Ovary (tissue), 9 donors: Measurements from ENCODE around the gene RAP1GAP2. TPM values are rescaled to one million over a fixed set of nuclear protein-coding genes. Genes with fewer than 3 reads are reported as not detected.

Source experiments
- DNase-seq, 5 donors: peaks; one replicate each; pipeline ENCODE4 v3.0.0-alpha.2; 2019 to 2020
- H3K27ac ChIP-seq, 2 donors: fragments of 200-600 bp; one replicate each; pipeline versions ENCODE4 v1.5.1 to v1.8.0; 2019 to 2022
- H3K27me3 ChIP-seq: fragments of 200-600 bp; one replicate; pipeline ENCODE4 v1.8.0; 2022
- H3K36me3 ChIP-seq: fragments of 200-600 bp; sonication (generic); one replicate; pipeline ENCODE4 v1.5.1; 2019
- H3K4me1 ChIP-seq: one replicate; pipeline ENCODE4 v1.8.1; 2013; ENCODE audit warnings: mild to moderate bottlenecking, moderate library complexity; ENCODE audit not compliant: insufficient read depth
- H3K4me3 ChIP-seq: fragments of 200-600 bp; sonication (generic); one replicate; pipeline ENCODE4 v1.5.1; 2017
- H3K9me3 ChIP-seq, 2 donors: fragments of 200-600 bp in 1 of 2; sonication (generic) in 1 of 2; one replicate each; pipeline versions ENCODE4 v1.5.1 to v1.8.1; 2013 to 2019; ENCODE audit warnings: mild to moderate bottlenecking in 1 of 2, moderate library complexity in 1 of 2
- EP300 ChIP-seq: sonication (generic); formaldehyde crosslinking; IDR thresholded peaks from one replicate; pipeline ENCODE4 v1.6.1; 2017; ENCODE audit warnings: antibody characterized with exemption
- POLR2A ChIP-seq: fragments of 450-650 bp; IDR thresholded peaks from one replicate; pipeline ENCODE4 v1.6.1; 2017; ENCODE audit warnings: antibody characterized with exemption, mild to moderate bottlenecking, moderate library complexity
- WGBS, 3 donors: extraction: QIAGEN DNeasy Blood & Tissue Kit in 1 of 3; methylation state at CpG; one replicate each; pipeline versions ENCODE4 v1.1.5 to v1.1.7; 2013 to 2017; 5-methylcytosine and 5-hydroxymethylcytosine counted together
- intact Hi-C, 4 donors: fragments of 100-400 bp; cut with DNase I; formaldehyde crosslinking; loops; one replicate each; pipeline versions ENCODE4 v1.11.0 to v1.15.1; 2022 to 2023
- polyA plus RNA-seq, 2 donors: library from polyadenylated mRNA; stranded (reverse); fragments of 200-250 nt in 1 of 2; fragments of 350-450 nt in 1 of 2; fragmentation: Illumina TruSeq in 1 of 2; extraction: RNeasy Lipid Tissue Mini Kit (QIAGEN cat#74804) in 1 of 2; gene quantifications; one replicate each; pipeline ENCODE4 v1.2.3, GENCODE V29; 2013 to 2014
- total RNA-seq, 7 donors: library from RNA; depleted of rRNA in 2 of 7; stranded (reverse); fragments of >200 nt in 2 of 7; fragmentation: NEBNext Ultra II Directional in 3 of 7; extraction: Animal tissue kit (Norgen Biotek cat#: 25700) in 3 of 7; gene quantifications; one replicate each; pipeline versions ENCODE4 v1.1.0 to v1.2.4, GENCODE V29; 2016 to 2023
- TF ChIP-seq, protein P1 (sequence below), 3 donors: fragments of 450-650 bp in 2 of 3; fragments of 200-600 bp in 1 of 3; IDR thresholded peaks; one replicate each; pipeline versions ENCODE4 v1.5.1 to v1.8.0; 2016 to 2022; ENCODE audit warnings: antibody characterized with exemption in 3 of 3, mild to moderate bottlenecking in 1 of 3
- donor health status: DM: no; HTN: no; CAD: no; lungs with moderate emphysema.
- donor health status: DM: no; HTN: no; CAD: no.
- donor health status: Bipolar disorder and iron deficiency.
- donor health status: DM: yes; HTN: yes; CAD: no.
- donor health status: DM: no; HTN: no; CAD: no.
- donor health status: DM: yes; HTN: yes; CAD: no.

The RAP1GAP2 gene
- total and polyA plus RNA-seq, 9 donors: 4.3 to 15.4 (median 12.3) TPM

DNA sequence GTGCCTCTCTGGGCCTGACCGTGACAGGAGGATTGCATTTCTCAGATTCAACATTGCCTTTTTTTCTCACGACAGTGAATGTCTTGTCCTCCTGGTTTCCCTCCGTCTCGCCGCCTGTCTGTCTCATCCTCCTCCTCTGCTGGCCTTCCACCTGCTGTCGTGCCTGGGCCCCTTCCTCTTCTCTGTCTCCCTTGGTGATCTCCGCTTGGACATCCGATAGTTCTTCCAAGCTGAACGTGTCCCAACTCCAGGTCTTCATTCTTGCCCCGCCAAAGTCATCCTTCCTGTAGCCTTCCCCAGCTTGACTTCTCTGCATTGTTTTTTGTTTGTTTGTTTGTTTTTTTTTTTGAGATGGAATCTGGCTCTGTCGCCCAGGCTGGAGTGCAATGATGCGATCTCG, 79.4 kb downstream of the RAP1GAP2 start:
- no peak for TF ChIP-seq EP300
- no peak for TF ChIP-seq POLR2A
- TF ChIP-seq, protein P1, sequence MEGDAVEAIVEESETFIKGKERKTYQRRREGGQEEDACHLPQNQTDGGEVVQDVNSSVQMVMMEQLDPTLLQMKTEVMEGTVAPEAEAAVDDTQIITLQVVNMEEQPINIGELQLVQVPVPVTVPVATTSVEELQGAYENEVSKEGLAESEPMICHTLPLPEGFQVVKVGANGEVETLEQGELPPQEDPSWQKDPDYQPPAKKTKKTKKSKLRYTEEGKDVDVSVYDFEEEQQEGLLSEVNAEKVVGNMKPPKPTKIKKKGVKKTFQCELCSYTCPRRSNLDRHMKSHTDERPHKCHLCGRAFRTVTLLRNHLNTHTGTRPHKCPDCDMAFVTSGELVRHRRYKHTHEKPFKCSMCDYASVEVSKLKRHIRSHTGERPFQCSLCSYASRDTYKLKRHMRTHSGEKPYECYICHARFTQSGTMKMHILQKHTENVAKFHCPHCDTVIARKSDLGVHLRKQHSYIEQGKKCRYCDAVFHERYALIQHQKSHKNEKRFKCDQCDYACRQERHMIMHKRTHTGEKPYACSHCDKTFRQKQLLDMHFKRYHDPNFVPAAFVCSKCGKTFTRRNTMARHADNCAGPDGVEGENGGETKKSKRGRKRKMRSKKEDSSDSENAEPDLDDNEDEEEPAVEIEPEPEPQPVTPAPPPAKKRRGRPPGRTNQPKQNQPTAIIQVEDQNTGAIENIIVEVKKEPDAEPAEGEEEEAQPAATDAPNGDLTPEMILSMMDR (IDR thresholded peaks at IDR 0.05): no peak
- Histone ChIP-seq H3K4me3 (no peak overlapping the region), H3K27ac (no peak overlapping the region), H3K4me1 (no peaks in the 10 kb centered on the region), H3K9me3 (no peaks in the 10 kb centered on the region), H3K36me3 (no peaks in the 10 kb centered on the region), H3K27me3 (no peaks in the 10 kb centered on the region)
- intact Hi-C loops: no loop called here
- 82 to 85% (median 82%) methylated on average over 13 of the region's 13 CpGs for WGBS, 3 donors
- DNase-seq: no peak

DNA sequence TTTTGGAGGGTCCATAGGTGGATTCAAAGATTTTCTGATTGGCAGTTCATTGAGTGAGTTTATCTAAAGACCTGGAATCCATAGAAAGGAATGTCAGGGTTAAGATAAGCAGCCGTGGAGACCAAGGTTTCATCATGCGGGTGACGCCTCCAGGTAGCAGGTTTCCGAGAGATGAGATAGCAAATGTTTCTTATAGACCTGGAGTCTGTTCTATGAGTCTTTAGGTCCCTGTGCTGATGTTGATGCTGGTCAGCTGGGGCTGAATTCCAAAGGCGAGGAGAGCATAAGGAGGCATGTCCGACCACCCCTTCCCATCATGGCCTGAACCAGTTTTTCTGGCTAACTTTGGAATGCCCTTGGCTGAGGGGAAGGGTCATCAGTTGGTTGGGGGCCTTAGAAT, 80.2 kb downstream of the RAP1GAP2 start:
- no peak overlapping the region for H3K4me3 ChIP-seq
- TF ChIP-seq, protein P1 (IDR thresholded peaks at IDR 0.05): no peak
- no peak for TF ChIP-seq POLR2A
- no peak for TF ChIP-seq EP300
- no peaks in the 10 kb centered on the region for H3K9me3 ChIP-seq
- no peak overlapping the region for H3K27ac ChIP-seq
- H3K27me3 ChIP-seq: no peaks in the 10 kb centered on the region
- no peak for DNase-seq
- intact Hi-C loops: no loop called here
- 57 to 65% (median 61%) methylated on average over 6 of the region's 6 CpGs for WGBS, 3 donors
- no peaks in the 10 kb centered on the region for H3K36me3 ChIP-seq
- no peaks in the 10 kb centered on the region for H3K4me1 ChIP-seq

DNA sequence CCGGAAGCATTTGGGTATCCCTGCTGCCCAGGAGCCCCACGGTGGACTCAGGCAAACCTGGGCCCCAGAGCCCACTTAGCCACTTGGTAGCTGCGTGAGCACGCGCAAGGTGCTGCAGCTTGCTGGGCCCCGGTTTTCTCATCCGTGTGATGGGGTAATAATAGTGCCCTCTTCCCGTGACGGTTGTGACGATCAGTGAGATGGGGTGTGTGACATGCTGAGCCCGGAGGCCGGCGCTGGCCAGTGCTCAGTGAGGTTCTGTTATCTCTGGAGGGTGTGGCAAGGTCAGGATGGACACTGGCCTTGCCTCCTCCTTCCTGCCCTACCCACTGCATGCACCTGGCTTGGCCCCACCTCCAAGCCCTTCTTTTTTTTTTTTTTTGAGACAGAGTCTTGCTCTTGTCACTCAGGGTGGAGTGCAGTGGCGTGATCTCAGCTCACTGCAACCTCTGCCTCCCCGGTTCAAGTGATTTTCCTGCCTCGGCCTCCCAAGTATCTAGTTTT, 82.6 kb downstream of the RAP1GAP2 start:
- no peak for TF ChIP-seq EP300
- TF ChIP-seq POLR2A: no peak
- TF ChIP-seq, protein P1 (IDR thresholded peaks at IDR 0.05): no peak

DNA sequence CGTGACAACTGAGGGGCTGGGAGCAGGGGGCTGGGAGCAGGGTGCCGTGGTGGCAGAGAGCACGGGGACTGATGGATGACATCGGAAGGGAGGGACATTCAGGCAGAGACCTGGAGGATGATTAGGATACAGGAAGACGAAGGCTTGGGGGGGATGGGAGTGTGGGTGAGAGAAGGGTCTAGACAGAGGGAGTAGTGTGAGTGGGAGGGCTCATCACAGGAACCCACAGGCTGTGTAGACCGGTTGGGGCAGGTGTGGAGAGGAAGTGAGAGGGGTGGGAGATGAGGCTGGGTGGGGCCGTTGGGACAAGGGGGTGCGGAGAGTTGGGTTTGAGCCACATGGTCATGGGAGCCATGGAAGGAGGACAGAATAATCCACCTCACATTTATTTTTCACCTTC, 83.8 kb downstream of the RAP1GAP2 start:
- 64 to 67% (median 65%) methylated on average over 8 of the region's 8 CpGs for WGBS, 3 donors
- H3K27me3 ChIP-seq: no peaks in the 10 kb centered on the region
- intact Hi-C loops: no loop called here
- H3K36me3 ChIP-seq: no peaks in the 10 kb centered on the region
- no peaks in the 10 kb centered on the region for H3K9me3 ChIP-seq
- no peak overlapping the region for H3K4me3 ChIP-seq
- TF ChIP-seq, protein P1 (IDR thresholded peaks at IDR 0.05): no peak
- no peak for TF ChIP-seq POLR2A
- no peak for TF ChIP-seq EP300
- DNase-seq: no peak
- no peaks in the 10 kb centered on the region for H3K4me1 ChIP-seq
- no peak overlapping the region for H3K27ac ChIP-seq

More for the DNA sequence above, 82.6 kb downstream of the RAP1GAP2 start:
- Histone ChIP-seq H3K36me3 (no peaks in the 10 kb centered on the region), H3K9me3 (no peaks in the 10 kb centered on the region), H3K27ac (no peak overlapping the region), H3K27me3 (no peaks in the 10 kb centered on the region), H3K4me3 (no peak overlapping the region), H3K4me1 (no peaks in the 10 kb centered on the region)
- intact Hi-C loops: no loop called here
- WGBS, 3 donors: 90 to 92% (median 90%) methylated on average over 16 of the region's 16 CpGs
- no peak for DNase-seq
